Limb (tissue), 2 donors: ENCODE measurements around the gene AMMECR1.
A peak's percentile ranks its signal among the peaks of the same experiment; 100 is the strongest.
"Not testable (repeated sequence)": the region's sequence is repeated elsewhere in the genome, so short reads cannot be mapped to it uniquely, and the experiment has no call there.

Experiments
- DNase-seq, 2 donors: peaks; one replicate each; pipeline ENCODE4 v3.0.0-alpha.2; 2016; ENCODE audit errors: extremely low spot score in 2 of 2

AMMECR1 gene

GRCh38 chrX:110172215-110172614, 145.7 kb downstream of the AMMECR1 start:
- DNase-seq: no peak

GRCh38 chrX:110171442-110171841, 146.4 kb downstream of the AMMECR1 start:
- DNase-seq: no peak

DNA sequence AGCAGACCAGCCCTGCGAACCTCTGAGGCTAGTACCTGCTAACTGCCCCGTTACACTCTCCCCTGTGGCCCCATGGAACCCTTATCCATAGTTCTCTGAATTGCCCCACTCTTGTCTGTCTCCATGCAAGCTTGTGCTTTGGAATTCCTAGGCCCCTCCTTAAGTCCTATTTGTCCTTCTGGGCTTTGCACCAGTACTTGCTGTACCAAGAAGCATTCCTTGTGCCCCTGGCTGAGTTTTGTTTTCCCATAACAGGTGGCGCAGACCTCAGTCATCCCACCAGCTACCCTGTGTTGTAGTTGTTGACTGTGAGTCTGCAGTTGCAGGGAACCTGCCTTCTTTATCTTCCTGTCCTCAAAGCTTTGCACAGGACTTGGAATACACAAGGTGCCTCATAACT, 147.9 kb downstream of the AMMECR1 start:
- DNase-seq: no peak

DNA sequence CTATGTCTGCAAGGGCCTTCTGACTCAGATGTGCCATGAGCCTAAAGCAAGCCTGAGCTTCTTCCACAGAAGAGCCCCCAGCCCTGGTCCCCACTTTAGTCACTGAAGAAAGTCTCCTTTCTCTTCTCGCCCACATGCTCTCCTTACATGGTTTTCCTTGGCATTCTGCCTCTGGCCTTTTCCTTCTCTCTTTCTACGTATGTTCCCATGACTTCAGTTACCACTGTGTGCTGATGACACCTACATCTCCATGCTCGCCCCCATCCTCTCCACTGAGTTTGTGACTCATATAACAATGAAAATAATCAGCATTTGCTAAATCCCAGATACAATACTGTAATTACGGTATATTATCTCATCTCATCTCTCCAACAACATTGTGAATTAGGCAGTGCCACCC, 149.3 kb downstream of the AMMECR1 start:
- no peak for DNase-seq

DNA sequence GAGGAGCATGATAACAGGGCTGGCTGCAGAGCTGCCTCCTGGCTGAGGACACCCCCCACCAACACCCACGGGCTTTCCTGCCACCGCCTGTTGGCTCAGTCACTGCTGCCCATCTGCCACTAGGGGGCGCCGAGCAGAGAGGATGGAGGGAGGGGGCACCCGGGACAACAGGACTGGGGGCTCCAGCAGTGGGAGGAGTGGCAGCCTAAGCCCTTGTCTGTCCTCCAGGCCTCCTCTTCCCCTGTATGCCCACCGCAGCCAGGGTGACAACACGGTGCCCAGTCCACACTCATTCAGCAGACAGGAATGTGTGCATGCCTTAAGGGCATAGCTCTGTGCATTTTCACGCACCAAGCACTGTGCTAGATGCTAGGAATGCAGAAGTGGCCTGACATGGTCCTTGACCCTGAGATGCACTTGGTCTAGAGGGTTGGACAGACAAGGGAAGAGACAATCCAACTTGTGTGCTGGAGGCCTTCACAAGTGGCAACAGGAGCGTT, 149.9 kb downstream of the AMMECR1 start:
- no peak for DNase-seq

GRCh38 chrX:110163488-110163887, 154.4 kb downstream of the AMMECR1 start:
- DNase-seq: no peak

GRCh38 chrX:110162867-110163266, 155.0 kb downstream of the AMMECR1 start:
- DNase-seq: no peak

DNA sequence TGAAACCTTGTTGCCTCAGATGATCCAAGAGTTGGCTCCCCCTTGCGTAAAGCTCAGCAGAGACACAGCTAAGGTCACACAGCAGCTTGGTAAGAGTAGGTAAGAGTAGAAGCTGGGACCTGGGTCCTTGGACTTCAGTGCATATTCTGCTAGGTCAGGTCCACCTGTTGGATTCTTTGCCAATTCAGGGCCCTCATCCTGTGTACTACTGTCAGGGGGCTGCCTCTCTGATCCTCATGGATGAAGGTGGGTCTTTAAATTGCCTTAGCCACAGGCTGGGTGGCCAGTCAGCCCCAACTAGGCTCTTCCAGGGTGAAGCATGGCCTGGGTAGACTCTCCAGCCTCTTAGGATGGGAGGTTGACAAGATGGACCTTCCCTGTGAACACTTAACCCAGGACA, 155.8 kb downstream of the AMMECR1 start:
- no peak for DNase-seq

- DNase-seq: no peak
Measured at GRCh38 chrX:110161361-110161686, 156.6 kb downstream of the AMMECR1 start.

DNA sequence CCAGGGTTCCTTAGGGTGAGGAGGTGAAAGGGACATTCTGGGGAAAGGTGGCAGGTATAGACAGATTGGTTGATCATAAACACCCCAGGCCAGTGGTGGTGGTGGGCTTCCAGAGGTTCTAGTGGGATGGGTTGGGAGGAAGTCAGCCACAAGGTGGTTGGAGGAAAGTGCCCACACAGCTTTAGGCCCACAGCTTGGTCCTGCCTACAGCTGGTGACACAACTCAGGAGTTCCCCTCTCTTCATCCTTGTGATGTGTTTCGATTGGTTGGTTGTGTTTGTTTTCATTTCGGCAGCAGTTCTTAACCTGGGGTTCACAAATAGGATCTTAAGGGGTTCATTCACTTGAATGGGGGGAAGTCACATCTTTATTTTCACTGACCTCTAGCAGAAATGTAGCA, 158.0 kb downstream of the AMMECR1 start:
- no peak for DNase-seq

DNA sequence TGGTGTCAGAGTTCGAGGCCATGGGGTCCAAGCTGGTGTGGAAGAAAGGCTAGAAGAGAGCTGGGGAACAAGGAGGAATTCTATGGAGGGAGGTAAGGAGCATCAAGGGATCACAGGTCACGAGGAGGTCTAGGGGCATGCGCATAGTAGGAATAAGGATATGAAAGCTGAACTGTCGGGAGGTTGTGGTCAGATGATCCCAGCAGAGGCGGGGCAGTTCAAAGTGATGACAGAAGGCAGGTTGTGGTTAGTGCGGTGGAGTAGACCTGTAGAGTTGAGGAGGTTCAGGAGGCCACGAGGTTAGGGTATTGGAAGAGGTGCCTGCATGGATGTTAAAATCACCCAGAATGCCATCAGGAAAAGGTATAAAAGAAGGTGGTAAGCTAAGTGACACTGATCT, 158.7 kb downstream of the AMMECR1 start:
- DNase-seq: no peak

- no peak for DNase-seq
Measured at GRCh38 chrX:110157444-110157843, 160.4 kb downstream of the AMMECR1 start.

GRCh38 chrX:110156167-110156754, 161.6 kb downstream of the AMMECR1 start:
- no peak for DNase-seq

- no peak for DNase-seq
Measured at GRCh38 chrX:110155759-110156158, 162.1 kb downstream of the AMMECR1 start.

GRCh38 chrX:110154328-110154727, 163.6 kb downstream of the AMMECR1 start:
- DNase-seq: not testable (repeated sequence)

DNA sequence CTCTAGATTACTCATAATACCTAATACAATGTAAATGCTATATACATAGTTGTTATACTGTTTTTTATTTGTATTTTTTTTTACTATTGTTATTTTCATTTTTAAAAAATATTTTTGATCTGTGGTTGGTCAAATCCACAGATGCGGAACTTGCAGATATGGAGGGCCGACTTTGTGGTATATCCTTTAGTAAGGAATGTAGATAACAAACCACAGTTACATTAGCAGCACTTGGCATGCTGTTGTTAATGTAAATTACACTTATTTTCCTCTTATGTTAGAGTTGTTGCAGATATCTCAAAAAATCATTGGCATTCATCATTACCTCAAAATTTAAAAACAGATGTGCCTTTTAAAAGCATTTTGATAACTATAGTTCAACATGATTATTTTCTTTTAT, 164.0 kb downstream of the AMMECR1 start:
- DNase-seq: no peak

DNA sequence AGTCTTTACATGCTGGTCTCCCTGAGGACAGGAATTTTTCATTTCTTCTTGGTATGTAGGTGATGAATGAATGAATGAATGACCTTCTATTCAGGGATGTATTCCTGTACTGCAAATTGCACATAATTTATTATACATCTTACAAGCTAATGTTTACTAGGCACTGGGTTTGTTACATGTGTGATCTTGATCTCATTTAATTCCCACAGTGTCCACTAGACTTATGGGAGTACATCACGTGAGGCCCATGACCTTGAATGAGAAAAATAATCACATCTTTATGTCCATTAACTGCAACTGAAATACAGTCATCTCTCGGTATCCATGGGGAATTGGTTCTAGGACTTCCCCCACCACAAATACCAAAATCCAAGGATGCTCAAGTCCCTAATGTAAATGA, 164.6 kb downstream of the AMMECR1 start:
- no peak for DNase-seq

- peak in 1 of 2 donors; percentile 31 for DNase-seq
Measured at GRCh38 chrX:110146521-110146920, 171.4 kb downstream of the AMMECR1 start.

GRCh38 chrX:110145854-110146253, 172.0 kb downstream of the AMMECR1 start:
- DNase-seq: no peak

DNA sequence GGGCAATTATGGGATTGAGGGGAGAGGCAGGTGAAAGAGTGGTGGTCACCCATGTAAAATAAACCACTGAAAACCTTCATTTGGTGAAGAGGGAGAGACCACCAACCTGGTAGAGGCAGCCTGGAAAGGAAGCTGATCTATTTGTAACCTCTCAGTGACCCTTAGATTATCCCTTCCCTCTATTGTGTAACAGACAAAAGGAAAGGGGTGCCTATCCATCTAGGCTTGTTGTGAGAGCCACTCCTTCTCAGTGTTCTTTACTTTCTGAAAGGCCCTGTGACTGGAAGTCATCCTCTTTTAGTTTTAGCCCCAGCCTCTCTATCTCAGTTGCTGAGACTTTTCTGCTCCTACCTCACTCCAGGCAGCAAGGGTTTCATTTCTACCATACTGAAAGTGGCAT, 172.6 kb downstream of the AMMECR1 start:
- DNase-seq: no peak
